Right atrium auricular region (tissue), 2 donors: ENCODE data around the gene MGA. TPM values are rescaled to one million over a fixed set of nuclear protein-coding genes. Genes with fewer than 3 reads are reported as not detected.

Experiments used
- DNase-seq: peaks from one replicate; pipeline ENCODE4 v3.0.0-alpha.2; 2019; ENCODE audit warnings: low spot score
- H3K27ac ChIP-seq, 2 donors: fragments of 200-600 bp; sonication (generic); 1 replicate in 1 of 2; 2 replicates in 1 of 2; pipeline ENCODE4 v1.5.1; 2016 to 2019
- H3K27me3 ChIP-seq, 2 donors: fragments of 200-600 bp; sonication (generic); one replicate each; pipeline versions ENCODE4 v1.5.1 to v1.6.0; 2017 to 2019
- H3K36me3 ChIP-seq: fragments of 200-600 bp; sonication (generic); one replicate; pipeline ENCODE4 v1.5.1; 2016
- H3K4me1 ChIP-seq, 2 donors: fragments of 200-600 bp; sonication (generic); one replicate each; pipeline versions ENCODE4 v1.5.1 to v1.6.0; 2017 to 2019
- H3K4me3 ChIP-seq, 2 donors: fragments of 200-600 bp; sonication (generic); 1 replicate in 1 of 2; 2 replicates in 1 of 2; pipeline ENCODE4 v1.5.1; 2017 to 2019; ENCODE audit warnings: mild to moderate bottlenecking in 1 of 2, moderate library complexity in 1 of 2
- H3K9me3 ChIP-seq, 2 donors: fragments of 200-600 bp; sonication (generic); one replicate each; pipeline ENCODE4 v1.5.1; 2019
- CTCF ChIP-seq, 2 donors: fragments of 200-600 bp; sonication (generic); IDR thresholded peaks; one replicate each; pipeline ENCODE4 v1.5.1; 2019; ENCODE audit warnings: antibody characterized with exemption in 2 of 2
- total RNA-seq, 2 donors: library from RNA; depleted of rRNA; stranded (reverse); fragments of >200 nt; gene quantifications; one replicate each; pipeline ENCODE4 v1.1.0, GENCODE V29; 2016

The MGA gene
- total RNA-seq, 2 donors from 2014 or later, result 40.1 to 40.3 TPM

DNA sequence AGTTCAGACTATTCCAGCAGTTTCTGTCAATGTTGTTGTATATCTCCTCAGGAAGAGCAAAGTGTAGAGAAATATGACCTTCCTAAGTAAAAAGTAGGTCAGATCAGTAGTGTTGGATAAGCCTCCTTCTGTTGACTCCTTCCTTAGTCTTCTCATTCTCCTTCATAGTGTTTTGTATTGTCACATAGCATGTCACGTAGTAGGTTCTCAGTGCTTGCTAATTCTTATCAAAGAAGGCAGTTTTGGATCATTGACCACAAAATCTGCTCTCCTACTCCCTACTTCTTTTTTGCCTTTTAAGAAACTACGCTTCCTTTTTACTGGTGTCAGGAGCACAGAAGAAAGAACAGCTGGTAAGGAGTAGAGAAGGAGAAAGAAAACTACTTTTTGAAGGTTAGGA, 1.0 kb upstream of the MGA start:
- no peak overlapping the region for H3K27ac ChIP-seq
- no peak for TF ChIP-seq CTCF (IDR thresholded peaks at IDR 0.05)

GRCh38 chr15:41659855-41660234, 360 bp upstream of the MGA start:
- DNase-seq, result no peak
- Histone ChIP-seq H3K4me1 (peaks cover 0 to 31% of the 10 kb centered on the region in 2 donors), H3K9me3 (no peaks in the 10 kb centered on the region), H3K4me3 (peak overlapping the region; percentile 42 to 60), H3K27me3 (no peaks in the 10 kb centered on the region), H3K36me3 (no peaks in the 10 kb centered on the region), H3K27ac (peak overlapping the region; percentile 82 to 83)
- TF ChIP-seq CTCF (IDR thresholded peaks at IDR 0.05), result no peak

More for the DNA sequence above, 1.0 kb upstream of the MGA start:
- H3K9me3 ChIP-seq, result no peaks in the 10 kb centered on the region
- peaks cover 0 to 28% of the 10 kb centered on the region in 2 donors for H3K4me1 ChIP-seq
- no peaks in the 10 kb centered on the region for H3K27me3 ChIP-seq
- no peak for DNase-seq
- no peak overlapping the region for H3K4me3 ChIP-seq
- H3K36me3 ChIP-seq, result no peaks in the 10 kb centered on the region

DNA sequence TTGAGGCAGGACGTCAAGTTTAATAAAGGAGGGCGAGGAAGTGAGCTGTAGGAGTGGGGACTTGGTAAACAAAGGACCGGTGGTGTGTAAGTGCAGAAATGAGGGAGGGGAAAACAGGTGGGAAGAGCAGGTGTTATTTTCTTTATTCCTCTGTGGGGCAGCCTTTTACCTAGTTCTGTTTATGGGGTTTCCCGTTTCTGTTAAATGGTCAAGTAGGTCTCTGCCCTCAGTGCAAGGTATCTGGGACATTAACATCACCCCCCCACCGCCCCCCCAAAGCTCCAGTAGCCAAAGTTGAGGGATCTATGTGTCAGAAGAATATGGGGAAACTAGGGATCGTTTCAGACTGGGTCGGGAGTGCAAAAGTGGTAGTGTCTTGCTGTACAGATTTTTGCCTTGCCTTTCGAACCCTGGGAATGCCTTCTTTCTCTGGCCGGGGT, 893 bp downstream of the MGA start:
- Histone ChIP-seq H3K27ac (peak overlapping the region; percentile 82 to 83), H3K36me3 (no peaks in the 10 kb centered on the region), H3K9me3 (no peaks in the 10 kb centered on the region), H3K4me1 (peaks cover 0 to 32% of the 10 kb centered on the region in 2 donors), H3K27me3 (no peaks in the 10 kb centered on the region), H3K4me3 (peak overlapping the region; percentile 42 to 60)
- no peak for DNase-seq
- no peak for TF ChIP-seq CTCF (IDR thresholded peaks at IDR 0.05)

- Histone ChIP-seq H3K27ac (peak overlapping the region; percentile 77 to 83), H3K4me3 (peak overlapping the region; percentile 42 to 60), H3K36me3 (no peaks in the 10 kb centered on the region), H3K4me1 (peaks cover 0 to 32% of the 10 kb centered on the region in 2 donors), H3K27me3 (no peaks in the 10 kb centered on the region), H3K9me3 (no peaks in the 10 kb centered on the region)
- DNase-seq, result peak; percentile 78
- no peak for TF ChIP-seq CTCF (IDR thresholded peaks at IDR 0.05)
Observed at GRCh38 chr15:41661518-41662225, 1.5 kb downstream of the MGA start.

DNA sequence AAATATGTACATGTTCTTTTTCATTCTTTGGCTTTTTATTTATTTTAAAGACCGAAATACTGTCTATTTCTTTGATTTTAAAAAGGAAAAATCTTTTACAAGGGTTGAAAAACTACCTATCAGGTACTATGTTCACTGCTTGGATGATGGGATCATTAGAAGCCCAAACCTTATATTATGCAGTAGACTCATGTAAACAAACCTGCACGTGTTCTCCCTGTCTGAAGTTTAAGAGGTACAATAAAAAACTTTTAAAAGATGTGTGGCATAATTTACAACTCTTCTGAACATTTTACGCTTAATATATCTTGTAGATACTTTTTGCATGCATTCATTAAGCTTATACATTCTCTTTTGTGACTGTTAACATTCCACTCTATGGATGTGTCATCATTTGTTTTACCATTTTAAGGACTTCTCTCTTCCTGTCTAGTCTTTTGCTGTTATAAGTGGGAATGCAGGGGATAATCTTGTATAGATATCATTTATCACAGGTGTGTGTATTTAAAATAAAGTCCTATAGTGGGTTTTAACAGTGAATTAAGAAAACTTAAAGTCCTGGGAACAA, 6.2 kb downstream of the MGA start:
- Histone ChIP-seq H3K4me3 (no peak overlapping the region), H3K27ac (no peak overlapping the region), H3K27me3 (no peaks in the 10 kb centered on the region), H3K36me3 (peaks cover 8% of the 10 kb centered on the region), H3K9me3 (no peaks in the 10 kb centered on the region), H3K4me1 (peaks cover 0 to 23% of the 10 kb centered on the region in 2 donors)
- DNase-seq, result no peak
- TF ChIP-seq CTCF (IDR thresholded peaks at IDR 0.05), result no peak
